ENCODE data around the gene TP53. TPM values are rescaled to one million over a fixed set of nuclear protein-coding genes. Genes with fewer than 3 reads are reported as not detected.

TP53 gene
- total and polyA plus RNA-seq, 10 of the 15 experiments (the other 5 are each of a cell fraction or from before 2014, with no cell fraction given), result 35.6 to 162 (median 75.9) TPM

DNA sequence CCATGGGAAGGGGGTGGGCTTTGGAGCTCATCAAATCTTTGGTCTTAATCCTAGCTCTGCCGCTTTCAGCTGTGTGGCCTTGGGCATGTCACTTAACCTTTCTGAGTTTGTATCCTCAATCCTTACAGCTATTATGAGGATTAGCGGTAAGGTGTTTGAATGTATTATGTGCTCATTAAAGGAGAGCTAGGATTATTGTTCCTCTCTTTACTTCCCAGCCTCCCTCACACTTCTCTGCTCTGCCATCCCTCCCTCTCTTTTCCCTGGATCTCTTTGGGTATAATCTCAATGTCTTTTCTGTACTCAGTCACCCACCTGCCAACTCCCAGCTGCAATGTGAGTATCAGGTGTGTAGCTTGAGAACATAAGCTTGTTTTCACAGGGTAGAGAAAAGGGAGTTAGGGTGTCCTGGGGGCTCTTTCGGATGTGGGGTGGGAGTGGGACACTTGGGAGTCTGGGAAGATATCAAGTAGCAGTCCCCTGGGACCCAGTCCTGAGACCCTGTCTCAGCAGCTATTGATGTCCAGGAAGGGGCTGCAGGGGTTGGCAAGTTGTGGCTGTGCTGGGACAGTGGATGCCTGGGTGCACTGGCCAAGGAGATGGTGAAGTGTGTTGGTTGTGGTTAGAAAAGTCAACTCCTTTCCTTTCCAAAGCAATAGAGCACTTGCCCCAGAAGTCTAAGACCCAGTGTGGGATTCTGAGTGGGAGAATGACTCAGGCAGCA, 19.5 kb upstream of the TP53 start (continued):
- TF ChIP-seq YBX1 (IDR thresholded peaks at IDR 0.05) (no peak), ZSCAN29 (IDR thresholded peaks at IDR 0.05) (no peak), FOXK2 (IDR thresholded peaks at IDR 0.05) (no peak), FOXM1 (IDR thresholded peaks at IDR 0.05; ENCODE audit: low read depth, low read length) (no peak)

DNA sequence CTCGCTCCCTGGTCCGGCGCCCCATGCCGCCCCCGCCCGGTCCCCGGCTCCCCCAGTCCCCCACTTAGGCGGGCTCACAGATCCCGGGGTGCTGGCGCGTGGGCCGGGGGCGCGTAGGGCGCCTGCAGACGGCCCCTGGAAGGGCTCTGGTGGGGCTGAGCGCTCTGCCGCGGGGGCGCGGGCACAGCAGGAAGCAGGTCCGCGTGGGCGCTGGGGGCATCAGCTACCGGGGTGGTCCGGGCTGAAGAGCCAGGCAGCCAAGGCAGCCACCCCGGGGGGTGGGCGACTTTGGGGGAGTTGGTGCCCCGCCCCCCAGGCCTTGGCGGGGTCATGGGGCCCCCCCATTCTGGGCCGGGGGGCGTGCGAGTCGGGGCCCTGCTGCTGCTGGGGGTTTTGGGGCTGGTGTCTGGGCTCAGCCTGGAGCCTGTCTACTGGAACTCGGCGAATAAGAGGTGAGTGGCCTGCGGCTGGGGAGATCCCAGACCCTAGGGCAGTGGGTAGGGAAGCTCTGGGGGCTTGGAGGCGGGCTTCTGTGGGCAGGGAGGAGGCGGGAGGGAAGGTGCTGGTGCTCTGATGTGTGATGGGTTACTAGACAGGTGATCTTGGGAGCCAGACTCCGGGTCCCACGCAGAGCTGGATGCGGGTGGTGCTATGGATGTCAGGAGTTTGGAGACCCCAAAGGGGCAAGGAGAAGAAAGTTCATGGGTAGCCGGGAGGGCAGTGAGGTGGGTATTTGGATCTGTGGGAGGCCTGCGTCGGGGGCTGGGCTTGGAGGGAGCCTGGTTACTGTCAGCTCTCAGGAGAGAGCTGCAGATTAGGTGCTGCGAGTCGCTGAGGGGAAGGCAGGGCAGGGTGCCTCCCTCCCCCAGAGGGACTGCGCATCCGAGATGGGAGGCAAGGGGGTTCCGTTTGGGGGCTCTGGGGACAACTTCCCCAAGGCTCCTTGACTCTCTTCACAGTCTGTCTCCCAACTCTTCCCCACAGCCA, 18.3 kb upstream of the TP53 start:
- ATAC-seq, result peak; percentile 43
- peaks cover 3 to 5% of the 10 kb centered on the region in 2 experiments; a peak in 3 of 4 replicates for H3K27me3 ChIP-seq (replicated peaks in 1 of 2; ENCODE audit: control insufficient read depth in 2 of 2, insufficient read depth in 2 of 2, low read length in 1 of 2)

More for the DNA sequence above, 18.3 kb upstream of the TP53 start:
- TF ChIP-seq, protein P1, sequence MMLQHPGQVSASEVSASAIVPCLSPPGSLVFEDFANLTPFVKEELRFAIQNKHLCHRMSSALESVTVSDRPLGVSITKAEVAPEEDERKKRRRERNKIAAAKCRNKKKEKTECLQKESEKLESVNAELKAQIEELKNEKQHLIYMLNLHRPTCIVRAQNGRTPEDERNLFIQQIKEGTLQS (IDR thresholded peaks at IDR 0.05; ENCODE audit: borderline replicate concordance, extremely low read depth, low read depth, low read length), result no peak
- TF ChIP-seq EED (IDR thresholded peaks at IDR 0.05; ENCODE audit: low read depth) (no peak), GATAD2B (conservative IDR thresholded peaks at IDR 0.05; ENCODE audit: low read depth) (no peak), RUNX3 (IDR thresholded peaks at IDR 0.05; ENCODE audit: low read length) (no peak), ZNF622 (IDR thresholded peaks at IDR 0.05) (no peak), NFYB (IDR thresholded peaks at IDR 0.05; ENCODE audit: insufficient read depth, low read depth, low read length) (no peak), JUNB (IDR thresholded peaks at IDR 0.05) (no peak), IRF4 (IDR thresholded peaks at IDR 0.05; ENCODE audit: low read depth, low read length) (no peak)
- TF ChIP-seq, protein P2, sequence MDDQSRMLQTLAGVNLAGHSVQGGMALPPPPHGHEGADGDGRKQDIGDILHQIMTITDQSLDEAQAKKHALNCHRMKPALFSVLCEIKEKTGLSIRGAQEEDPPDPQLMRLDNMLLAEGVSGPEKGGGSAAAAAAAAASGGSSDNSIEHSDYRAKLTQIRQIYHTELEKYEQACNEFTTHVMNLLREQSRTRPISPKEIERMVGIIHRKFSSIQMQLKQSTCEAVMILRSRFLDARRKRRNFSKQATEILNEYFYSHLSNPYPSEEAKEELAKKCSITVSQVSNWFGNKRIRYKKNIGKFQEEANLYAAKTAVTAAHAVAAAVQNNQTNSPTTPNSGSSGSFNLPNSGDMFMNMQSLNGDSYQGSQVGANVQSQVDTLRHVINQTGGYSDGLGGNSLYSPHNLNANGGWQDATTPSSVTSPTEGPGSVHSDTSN (IDR thresholded peaks at IDR 0.05; ENCODE audit: insufficient replicate concordance, low read depth, low read length), result no peak
- SMC1A ChIA-PET (ENCODE audit: uncharacterized antibody, unreplicated experiment), result interaction anchor here (1.2 kb wide), 1 partner anchor 25 kb away, joined by 3 read pairs; no protein-coding TSS in a partner anchor
- peaks cover 0 to 4% of the 10 kb centered on the region in 2 experiments; a peak in 2 of 4 replicates for H3K36me3 ChIP-seq (ENCODE audit: control insufficient read depth in 2 of 2, insufficient read depth in 2 of 2, low read length in 1 of 2)
- RAD21 ChIA-PET (ENCODE audit: unreplicated experiment), result no interaction called here
- DNase-seq (ENCODE audit: low read depth, low spot score), result no peak
- intact Hi-C loops (cut with micrococcal nuclease; ENCODE audit: unreplicated experiment), result no loop called here
- H2AFZ ChIP-seq (ENCODE audit: control insufficient read depth, low read depth, low read length), result no peak overlapping the region
- no TSS peak for BruUV-seq (replicated peaks)
- H3K4me1 ChIP-seq (ENCODE audit: control insufficient read depth, insufficient read depth, low read length), result peaks cover 5% of the 10 kb centered on the region
- POLR2A ChIA-PET, result no interaction called here
- no peaks in the 10 kb centered on the region for H3K79me2 ChIP-seq (ENCODE audit: control insufficient read depth, insufficient read depth, low read length)
- H3K4me3 ChIP-seq, result no peak overlapping the region
- FAIRE-seq, result no peak
- H3K4me2 ChIP-seq (ENCODE audit: control insufficient read depth, insufficient read depth), result no peak overlapping the region; the same call in 1 of the 2 replicates
- 8% methylated on average over 27 of the region's 50 CpGs for WGBS (ENCODE audit: insufficient coverage, insufficient replicate concordance, low lambda C conversion rate, missing lambda C conversion rate)
- no peak overlapping the region for H3K27ac ChIP-seq (ENCODE audit: control insufficient read depth, insufficient read depth)
- no peaks in the 10 kb centered on the region for H4K20me1 ChIP-seq (ENCODE audit: control insufficient read depth, insufficient read depth)
- CTCF ChIA-PET, result interaction anchor here (1.4 to 1.7 kb wide), 2 partner anchors 18 to 39 kb away, joined by 5 to 6 read pairs; partner anchors contain the start of genes TP53 and WRAP53
- in situ Hi-C loops (cut with MboI), result no loop called here
- no peaks in the 10 kb centered on the region for H3K9me3 ChIP-seq (replicated peaks; ENCODE audit: control insufficient read depth, insufficient read depth, low read length)
- no peak overlapping the region for H3K9ac ChIP-seq (ENCODE audit: control insufficient read depth, insufficient read depth, low read length)

All from GM12878 (cell line).